ENCODE results near the gene KCTD12.

- TF ChIP-seq, protein P1, sequence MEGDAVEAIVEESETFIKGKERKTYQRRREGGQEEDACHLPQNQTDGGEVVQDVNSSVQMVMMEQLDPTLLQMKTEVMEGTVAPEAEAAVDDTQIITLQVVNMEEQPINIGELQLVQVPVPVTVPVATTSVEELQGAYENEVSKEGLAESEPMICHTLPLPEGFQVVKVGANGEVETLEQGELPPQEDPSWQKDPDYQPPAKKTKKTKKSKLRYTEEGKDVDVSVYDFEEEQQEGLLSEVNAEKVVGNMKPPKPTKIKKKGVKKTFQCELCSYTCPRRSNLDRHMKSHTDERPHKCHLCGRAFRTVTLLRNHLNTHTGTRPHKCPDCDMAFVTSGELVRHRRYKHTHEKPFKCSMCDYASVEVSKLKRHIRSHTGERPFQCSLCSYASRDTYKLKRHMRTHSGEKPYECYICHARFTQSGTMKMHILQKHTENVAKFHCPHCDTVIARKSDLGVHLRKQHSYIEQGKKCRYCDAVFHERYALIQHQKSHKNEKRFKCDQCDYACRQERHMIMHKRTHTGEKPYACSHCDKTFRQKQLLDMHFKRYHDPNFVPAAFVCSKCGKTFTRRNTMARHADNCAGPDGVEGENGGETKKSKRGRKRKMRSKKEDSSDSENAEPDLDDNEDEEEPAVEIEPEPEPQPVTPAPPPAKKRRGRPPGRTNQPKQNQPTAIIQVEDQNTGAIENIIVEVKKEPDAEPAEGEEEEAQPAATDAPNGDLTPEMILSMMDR (conservative IDR thresholded peaks at IDR 0.05) = no peak
- no peak for TF ChIP-seq ZFX (IDR thresholded peaks at IDR 0.05)
These were observed 20.2 kb downstream of the KCTD12 start for GRCh38 chr13:76865996-76866503.
